HG02759 (cell line): Measurements from ENCODE around the gene ARID4A.
"Not testable (repeated sequence)": the region's sequence is repeated elsewhere in the genome, so short reads cannot be mapped to it uniquely, and the experiment has no call there.

Experiments
- ATAC-seq: cut with Tn5 transposase; IDR thresholded peaks from one replicate; pipeline ENCODE4 v1.9.1; 2021; ENCODE audit warnings: mild to moderate bottlenecking, moderate library complexity; ENCODE audit not compliant: unreplicated experiment

ARID4A gene

GRCh38 chr14:58298477-58299400 is at the start of gene ARID4A:
Gene ARID4A (plus strand): TSS chr14:58298555. CDS start chr14:58299855, 1,300 bp downstream.
- no peak for ATAC-seq

- ATAC-seq: no peak
These were observed 48.7 kb upstream of the ARID4A start for GRCh38 chr14:58249611-58250010.

- ATAC-seq: no peak
These were observed 40.2 kb upstream of the ARID4A start for GRCh38 chr14:58258156-58258555.

- ATAC-seq: not testable (repeated sequence)
These were observed 36.4 kb upstream of the ARID4A start for GRCh38 chr14:58262005-58262404.

GRCh38 chr14:58265401-58265800 is 33.0 kb upstream of the ARID4A start:
- no peak for ATAC-seq

- ATAC-seq: no peak
These were observed 27.7 kb upstream of the ARID4A start for GRCh38 chr14:58270628-58271027.

- ATAC-seq: no peak
These were observed 25.6 kb upstream of the ARID4A start for GRCh38 chr14:58272588-58273372.

- no peak for ATAC-seq
These were observed 23.5 kb upstream of the ARID4A start for GRCh38 chr14:58274881-58275280.

- no peak for ATAC-seq
These were observed 22.7 kb upstream of the ARID4A start for GRCh38 chr14:58275527-58276190.

GRCh38 chr14:58276208-58276607 is 22.1 kb upstream of the ARID4A start:
- no peak for ATAC-seq

- ATAC-seq: no peak
These were observed 20.2 kb upstream of the ARID4A start for GRCh38 chr14:58278177-58278576.

- peak; percentile 63 for ATAC-seq
These were observed 17.2 kb upstream of the ARID4A start for GRCh38 chr14:58280954-58281787.

GRCh38 chr14:58281969-58282368 is 16.4 kb upstream of the ARID4A start:
- no peak for ATAC-seq

GRCh38 chr14:58282925-58283593 is 15.3 kb upstream of the ARID4A start:
- ATAC-seq: no peak

GRCh38 chr14:58283730-58284129 is 14.6 kb upstream of the ARID4A start:
- ATAC-seq: no peak

GRCh38 chr14:58285132-58285531 is 13.2 kb upstream of the ARID4A start:
- no peak for ATAC-seq

- no peak for ATAC-seq
These were observed 10.7 kb upstream of the ARID4A start for GRCh38 chr14:58287607-58288042.

GRCh38 chr14:58288106-58288792 is 10.1 kb upstream of the ARID4A start:
- ATAC-seq: no peak

GRCh38 chr14:58291646-58292045 is 6.7 kb upstream of the ARID4A start:
- ATAC-seq: no peak
